T-helper 1 cell treated with Interleukin-12 subunit alpha and Interleukin-12 subunit beta and Interleukin-4 antibody, amounts not matched to agents 30 μg/mL and 1 μg/mL, for 36 hours (primary cell): ENCODE measurements around the gene KRTAP6-3.

Experiments
- H3K27ac Mint-ChIP-seq: one replicate; pipeline ENCODE4 v1.8.0; 2021; ENCODE audit warnings: mild to moderate bottlenecking, mixed read lengths
- H3K27me3 Mint-ChIP-seq: one replicate; pipeline ENCODE4 v1.8.0; 2021; ENCODE audit warnings: low read depth, mixed read lengths
- H3K36me3 Mint-ChIP-seq: one replicate; pipeline ENCODE4 v1.8.0; 2021; ENCODE audit warnings: low read depth, mixed read lengths
- H3K4me1 Mint-ChIP-seq: one replicate; pipeline ENCODE4 v1.8.0; 2021; ENCODE audit warnings: low read depth, mixed read lengths
- H3K4me3 Mint-ChIP-seq: one replicate; pipeline ENCODE4 v1.8.0; 2021; ENCODE audit warnings: mild to moderate bottlenecking, moderate library complexity, mixed read lengths
- H3K9me3 Mint-ChIP-seq: one replicate; pipeline ENCODE4 v1.8.0; 2021; ENCODE audit warnings: mixed read lengths

KRTAP6-3 gene

DNA sequence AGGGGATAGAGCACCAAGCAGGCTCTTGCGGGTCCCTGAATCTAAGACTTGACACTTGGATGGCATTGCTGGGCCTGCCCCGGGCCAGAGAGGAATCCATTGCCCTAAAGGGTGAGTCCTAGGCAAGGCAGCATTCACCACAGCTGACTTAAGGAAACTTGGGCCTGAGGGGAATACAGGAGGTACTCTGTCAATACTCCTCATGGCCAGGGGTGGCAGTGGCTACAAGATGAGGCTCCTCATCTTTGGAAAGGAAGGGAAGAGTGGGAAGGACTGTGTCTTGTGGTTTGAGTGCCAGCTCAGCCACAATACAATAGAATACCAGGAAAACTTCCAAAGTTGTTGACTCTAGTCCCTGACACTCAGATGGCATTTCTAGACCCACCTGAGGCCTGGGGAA is 13.7 kb downstream of the KRTAP6-3 start:
- H3K27me3 Mint-ChIP-seq = no peaks in the 10 kb centered on the region
- H3K36me3 Mint-ChIP-seq = no peaks in the 10 kb centered on the region

DNA sequence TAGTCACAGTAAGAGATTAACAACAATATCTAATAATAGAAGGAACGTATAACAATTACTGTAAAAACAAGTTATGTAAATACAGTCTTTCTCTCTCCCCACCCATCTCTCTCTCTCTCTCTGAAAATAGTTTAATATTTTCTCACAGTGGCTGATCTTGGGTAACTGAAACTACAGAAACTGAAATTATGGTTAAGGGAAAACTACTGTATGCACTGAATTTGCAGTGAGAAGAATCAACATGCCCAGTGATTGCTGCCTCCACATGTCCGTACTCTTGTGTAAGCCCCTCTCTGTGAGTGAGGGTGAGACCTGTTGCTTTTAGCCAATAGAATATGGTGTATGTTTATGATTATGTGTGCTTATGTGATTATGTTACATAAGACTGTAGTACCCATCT is 19.9 kb downstream of the KRTAP6-3 start:
- Mint-ChIP-seq H3K4me1 (no peaks in the 10 kb centered on the region), H3K27ac (no peak overlapping the region), H3K9me3 (no peaks in the 10 kb centered on the region)

More for the DNA sequence above, 13.7 kb downstream of the KRTAP6-3 start:
- no peaks in the 10 kb centered on the region for H3K4me1 Mint-ChIP-seq
- peaks cover 5% of the 10 kb centered on the region for H3K9me3 Mint-ChIP-seq
- H3K27ac Mint-ChIP-seq = no peak overlapping the region
- no peak overlapping the region for H3K4me3 Mint-ChIP-seq

DNA sequence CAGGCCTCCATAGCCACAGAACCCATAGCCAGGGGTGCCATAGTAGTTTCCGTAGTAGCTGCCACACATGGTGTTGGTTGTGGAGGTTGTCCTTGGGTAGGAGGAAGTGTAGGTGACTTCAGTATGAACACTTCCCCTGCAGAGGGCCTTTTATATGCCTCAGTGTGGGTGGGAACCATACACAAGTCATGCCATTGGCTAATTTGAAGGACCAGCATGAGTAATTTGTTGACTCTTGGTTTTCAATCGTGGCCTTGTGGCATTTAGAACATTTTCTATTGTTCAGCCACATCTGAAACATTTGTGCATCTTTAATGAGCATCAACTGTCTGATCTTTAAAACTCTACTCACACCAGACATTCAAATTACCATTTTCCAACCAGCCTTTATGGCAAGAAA is 21.6 kb downstream of the KRTAP6-3 start, which contains the start of gene KRTAP6-1:
Gene KRTAP6-1 (minus strand): TSS at position 95 of the 400 bp plus-strand sequence. CDS start 26 bp downstream, at position 69.
- Mint-ChIP-seq H3K4me1 (no peaks in the 10 kb centered on the region), H3K9me3 (no peaks in the 10 kb centered on the region), H3K27ac (no peak within 1 kb of the TSS), H3K27me3 (no peaks in the 10 kb centered on the region), H3K36me3 (no peaks in the 10 kb centered on the region), H3K4me3 (no peak within 1 kb of the TSS)

More for the DNA sequence above, 19.9 kb downstream of the KRTAP6-3 start:
- H3K4me3 Mint-ChIP-seq = no peak overlapping the region
- H3K27me3 Mint-ChIP-seq = no peaks in the 10 kb centered on the region
- no peaks in the 10 kb centered on the region for H3K36me3 Mint-ChIP-seq

DNA sequence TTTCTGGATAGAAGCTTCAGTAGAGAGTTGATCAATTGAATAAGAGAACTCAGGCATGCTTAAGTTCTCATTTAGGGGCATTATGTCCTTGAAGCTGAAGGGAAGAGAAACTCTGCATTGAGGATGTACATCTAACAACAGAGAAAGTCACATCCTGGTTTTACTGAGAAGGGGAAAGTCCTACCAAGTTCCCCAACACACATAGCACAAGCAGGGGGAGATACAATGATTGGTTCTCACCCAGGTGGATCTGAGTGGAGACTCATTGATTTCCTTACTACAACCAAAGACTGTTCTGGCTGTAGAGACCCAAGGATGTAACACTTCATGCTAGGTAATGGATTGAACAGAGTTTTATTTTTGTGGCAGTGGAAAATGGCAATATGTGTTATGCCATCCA is 23.0 kb downstream of the KRTAP6-3 start:
- Mint-ChIP-seq H3K36me3 (no peaks in the 10 kb centered on the region), H3K27me3 (no peaks in the 10 kb centered on the region), H3K4me1 (no peaks in the 10 kb centered on the region), H3K9me3 (no peaks in the 10 kb centered on the region), H3K4me3 (no peak overlapping the region), H3K27ac (no peak overlapping the region)

DNA sequence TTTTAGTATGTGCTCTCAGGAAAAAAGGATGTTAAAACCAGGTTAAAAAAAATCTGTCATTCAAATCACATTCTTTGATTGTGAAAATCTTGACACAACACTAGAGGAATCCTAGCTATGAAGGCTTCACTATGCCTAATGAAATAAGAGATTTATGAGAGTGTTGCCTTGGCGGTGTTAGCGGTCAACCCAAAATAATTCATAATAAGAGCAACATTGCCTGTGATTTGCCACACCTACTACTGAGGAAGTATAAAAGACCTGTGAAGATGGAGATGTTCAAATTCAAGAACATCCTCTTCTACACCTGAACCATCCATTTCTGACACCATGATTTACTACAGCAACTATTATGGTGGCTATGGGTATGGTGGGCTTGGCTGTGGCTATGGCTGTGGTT is 23.9 kb downstream of the KRTAP6-3 start, which contains the start of gene KRTAP20-1:
Gene KRTAP20-1 (plus strand): TSS at position 301 of the 400 bp plus-strand sequence. CDS start 30 bp downstream, at position 331.
- H3K27ac Mint-ChIP-seq = no peak within 1 kb of the TSS
- no peaks in the 10 kb centered on the region for H3K36me3 Mint-ChIP-seq
- H3K9me3 Mint-ChIP-seq = no peaks in the 10 kb centered on the region
- H3K4me1 Mint-ChIP-seq = no peaks in the 10 kb centered on the region
- H3K27me3 Mint-ChIP-seq = no peaks in the 10 kb centered on the region
- H3K4me3 Mint-ChIP-seq = no peak within 1 kb of the TSS

DNA sequence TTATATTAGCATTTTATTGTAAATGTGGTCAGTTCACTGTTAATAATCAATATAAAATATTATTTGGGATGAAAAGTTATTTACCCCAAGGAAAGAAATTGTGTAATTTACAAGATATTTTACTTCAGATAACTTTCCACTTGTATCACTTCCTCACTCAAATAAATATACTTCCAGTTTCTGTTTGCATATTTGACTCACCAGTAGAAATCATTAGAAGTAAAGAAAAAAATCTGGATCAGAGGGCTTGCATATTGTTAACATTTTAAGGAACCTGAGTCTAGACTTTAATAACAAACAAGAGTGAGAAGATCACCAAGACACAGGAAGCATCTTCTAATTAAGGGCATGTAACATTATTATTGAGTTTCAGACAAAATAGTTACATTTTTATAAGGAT is 27.8 kb downstream of the KRTAP6-3 start:
- H3K9me3 Mint-ChIP-seq = peaks cover 6% of the 10 kb centered on the region

DNA sequence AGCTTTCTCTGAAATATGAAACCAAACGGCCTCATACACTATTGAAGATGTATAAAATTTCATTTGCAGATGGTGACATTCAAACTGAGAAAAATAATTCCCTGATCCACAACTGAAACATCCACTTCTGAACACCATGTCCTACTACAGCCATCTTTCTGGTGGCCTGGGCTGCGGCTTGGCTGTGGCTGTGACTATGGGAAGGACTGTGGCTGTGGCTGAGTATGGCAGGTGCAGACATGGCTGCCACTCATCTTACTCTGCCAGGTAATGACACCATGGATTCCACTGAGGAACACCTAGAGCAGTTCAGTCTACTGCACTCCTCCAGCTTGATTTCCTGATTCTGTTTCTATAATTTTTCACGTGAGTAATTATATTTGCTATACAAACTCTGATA is 28.3 kb downstream of the KRTAP6-3 start, which contains the start of gene KRTAP20-4:
Gene KRTAP20-4 (plus strand): TSS at position 106 of the 400 bp plus-strand sequence.
- no peak within 1 kb of the TSS for H3K4me3 Mint-ChIP-seq
- H3K27ac Mint-ChIP-seq = no peak within 1 kb of the TSS

More for the DNA sequence above, 27.8 kb downstream of the KRTAP6-3 start:
- Mint-ChIP-seq H3K36me3 (no peaks in the 10 kb centered on the region), H3K27ac (no peak overlapping the region), H3K4me3 (no peak overlapping the region), H3K27me3 (no peaks in the 10 kb centered on the region), H3K4me1 (no peaks in the 10 kb centered on the region)

DNA sequence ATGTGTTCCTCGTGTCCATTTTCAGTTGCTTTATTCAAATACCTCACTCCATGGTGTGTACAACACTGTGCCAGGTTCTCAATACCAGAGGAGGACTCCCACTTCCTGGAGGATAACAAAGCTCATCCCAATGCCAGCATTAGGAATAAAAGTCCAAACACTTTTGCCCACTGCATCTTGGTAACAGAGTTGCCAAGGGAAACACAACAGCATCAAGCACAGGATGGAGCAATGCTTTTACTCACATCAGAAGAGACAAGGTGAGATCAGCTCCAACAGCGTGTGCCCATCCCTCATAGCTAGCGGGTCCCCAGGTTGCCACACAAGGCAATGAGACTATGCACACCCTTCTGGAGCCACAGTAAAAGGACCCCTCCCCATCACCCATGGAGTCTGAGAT is 31.1 kb downstream of the KRTAP6-3 start:
- no peak overlapping the region for H3K4me3 Mint-ChIP-seq
- H3K27me3 Mint-ChIP-seq = no peaks in the 10 kb centered on the region
- no peak overlapping the region for H3K27ac Mint-ChIP-seq
- H3K4me1 Mint-ChIP-seq = no peaks in the 10 kb centered on the region
- peaks cover 6% of the 10 kb centered on the region for H3K9me3 Mint-ChIP-seq
- H3K36me3 Mint-ChIP-seq = no peaks in the 10 kb centered on the region

More for the DNA sequence above, 28.3 kb downstream of the KRTAP6-3 start, which contains the start of gene KRTAP20-4:
- no peaks in the 10 kb centered on the region for H3K27me3 Mint-ChIP-seq
- H3K9me3 Mint-ChIP-seq = peaks cover 6% of the 10 kb centered on the region
- H3K4me1 Mint-ChIP-seq = no peaks in the 10 kb centered on the region
- H3K36me3 Mint-ChIP-seq = no peaks in the 10 kb centered on the region

DNA sequence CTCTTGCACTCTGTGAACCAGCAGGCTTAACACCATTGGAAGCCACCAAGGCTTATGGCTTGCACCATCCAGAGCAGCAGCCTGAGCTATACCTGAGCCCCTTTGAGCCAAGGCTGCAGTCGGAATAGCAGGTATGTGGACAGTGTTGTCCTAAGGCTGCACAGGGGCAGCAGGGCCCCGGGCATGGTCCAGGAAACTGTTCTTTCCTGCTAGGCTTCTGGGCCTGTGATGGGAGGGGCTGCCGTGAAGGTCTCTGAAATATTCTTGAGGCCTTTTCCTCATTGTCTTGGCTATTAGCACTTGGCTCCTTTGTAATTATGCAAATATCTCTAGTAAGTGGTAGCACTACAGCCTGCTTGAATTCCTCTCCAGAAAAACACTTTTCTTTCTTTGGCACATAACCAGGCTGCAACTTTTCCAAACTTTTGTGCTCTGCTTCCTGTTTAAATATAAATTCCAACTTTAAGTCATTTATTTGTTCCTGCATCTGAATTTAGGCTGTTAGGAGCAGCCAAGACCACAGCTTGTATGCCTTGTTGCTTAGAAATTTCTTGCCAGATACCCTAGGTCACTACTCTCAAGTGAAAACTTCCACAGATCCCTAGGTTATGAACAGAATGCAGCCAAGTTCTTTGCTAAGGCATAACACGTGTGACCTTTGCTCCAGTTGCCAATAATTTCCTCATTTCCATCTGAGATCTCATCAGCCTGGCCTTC is 33.4 kb downstream of the KRTAP6-3 start:
- no peak overlapping the region for H3K27ac Mint-ChIP-seq
- H3K36me3 Mint-ChIP-seq = no peaks in the 10 kb centered on the region
- peaks cover 6% of the 10 kb centered on the region for H3K9me3 Mint-ChIP-seq
- H3K4me1 Mint-ChIP-seq = no peaks in the 10 kb centered on the region
- H3K27me3 Mint-ChIP-seq = no peaks in the 10 kb centered on the region
- H3K4me3 Mint-ChIP-seq = no peak overlapping the region

DNA sequence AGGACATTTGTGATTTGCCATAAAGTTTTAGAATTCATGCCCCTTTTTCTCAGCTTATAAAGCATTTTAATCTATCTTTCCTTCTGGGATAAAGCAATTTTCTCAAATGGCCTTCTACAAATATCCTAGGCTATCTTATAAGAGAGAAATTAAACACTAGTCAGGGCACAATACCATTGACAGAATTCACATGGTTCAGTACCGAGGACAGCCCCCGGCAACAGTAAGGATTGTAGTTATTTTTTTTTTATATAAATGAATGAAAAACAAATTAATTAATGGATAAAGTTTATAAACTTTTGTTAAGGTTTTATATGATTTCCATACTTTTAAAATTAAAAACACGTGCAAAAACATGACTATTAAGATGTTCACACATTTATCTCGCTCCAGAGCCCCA is 35.9 kb downstream of the KRTAP6-3 start:
- H3K27ac Mint-ChIP-seq = no peak overlapping the region
- H3K4me3 Mint-ChIP-seq = no peak overlapping the region
- H3K27me3 Mint-ChIP-seq = no peaks in the 10 kb centered on the region
- no peaks in the 10 kb centered on the region for H3K36me3 Mint-ChIP-seq
- peaks cover 6% of the 10 kb centered on the region for H3K9me3 Mint-ChIP-seq
- H3K4me1 Mint-ChIP-seq = no peaks in the 10 kb centered on the region

DNA sequence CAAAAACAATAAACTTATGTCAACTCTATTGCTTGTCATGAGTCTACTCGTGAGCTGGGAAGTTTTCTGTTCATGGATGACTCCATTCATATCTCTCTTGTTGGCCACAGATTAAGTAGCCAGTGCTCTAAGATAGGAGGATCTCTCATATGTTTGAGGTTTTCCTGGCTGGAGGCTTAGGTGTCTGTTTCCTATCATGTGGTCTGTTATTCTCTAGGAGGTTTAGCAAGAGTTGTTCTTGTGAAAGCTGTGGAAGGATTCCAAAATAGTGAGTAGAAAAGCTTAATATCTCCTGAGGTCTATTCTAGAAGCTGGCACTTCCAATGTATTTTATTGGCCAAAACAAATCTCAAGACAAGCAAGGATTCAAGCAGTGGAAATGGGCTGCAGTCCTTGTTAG is 37.0 kb downstream of the KRTAP6-3 start:
- H3K27ac Mint-ChIP-seq = no peak overlapping the region

DNA sequence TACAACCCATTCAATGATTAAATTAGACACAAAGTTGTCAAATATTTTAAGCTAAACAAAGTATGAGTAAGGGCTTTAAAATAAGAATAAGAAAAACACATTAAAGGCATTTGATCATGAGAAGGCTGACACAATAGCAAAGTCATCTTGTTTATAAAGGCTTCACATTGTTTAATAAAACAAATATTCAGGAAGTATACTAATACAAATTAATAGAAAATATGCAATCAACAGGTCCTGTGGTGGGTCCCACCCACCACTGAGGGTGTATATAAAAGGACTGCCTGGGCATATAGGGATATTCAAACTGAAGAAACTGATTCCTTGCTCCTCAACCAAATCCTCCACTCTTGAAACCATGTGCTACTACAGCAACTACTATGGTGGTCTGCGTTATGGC is 42.7 kb downstream of the KRTAP6-3 start, which contains the start of gene KRTAP20-2:
Gene KRTAP20-2 (plus strand): TSS at position 301 of the 400 bp plus-strand sequence. CDS start 58 bp downstream, at position 359.
- H3K4me3 Mint-ChIP-seq = no peak within 1 kb of the TSS
- no peaks in the 10 kb centered on the region for H3K9me3 Mint-ChIP-seq

More for the DNA sequence above, 37.0 kb downstream of the KRTAP6-3 start:
- H3K4me1 Mint-ChIP-seq = no peaks in the 10 kb centered on the region
- no peak overlapping the region for H3K4me3 Mint-ChIP-seq
- H3K27me3 Mint-ChIP-seq = no peaks in the 10 kb centered on the region
- no peaks in the 10 kb centered on the region for H3K36me3 Mint-ChIP-seq
- H3K9me3 Mint-ChIP-seq = peaks cover 6% of the 10 kb centered on the region

DNA sequence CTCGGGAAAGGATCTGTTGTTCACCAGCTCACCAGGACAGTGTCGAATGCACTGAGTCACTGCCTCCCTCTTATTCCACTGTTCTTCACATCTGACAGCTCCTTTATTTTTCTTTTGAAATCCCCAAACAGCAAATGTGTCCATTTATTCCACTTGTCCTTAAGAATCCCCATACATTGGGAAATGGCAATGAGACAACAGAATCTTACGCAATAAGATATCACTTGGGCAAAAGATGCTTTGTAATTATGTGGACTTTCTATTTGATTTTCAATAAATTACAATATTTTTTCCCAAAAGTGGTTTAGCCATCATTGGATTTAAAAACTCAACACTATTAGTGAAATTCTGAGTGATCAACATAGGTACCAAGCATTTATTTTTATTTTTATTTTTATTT is 46.4 kb downstream of the KRTAP6-3 start:
- Mint-ChIP-seq H3K27ac (no peak overlapping the region), H3K4me3 (no peak overlapping the region), H3K4me1 (no peaks in the 10 kb centered on the region)

More for the DNA sequence above, 42.7 kb downstream of the KRTAP6-3 start, which contains the start of gene KRTAP20-2:
- Mint-ChIP-seq H3K36me3 (no peaks in the 10 kb centered on the region), H3K27ac (no peak within 1 kb of the TSS), H3K27me3 (no peaks in the 10 kb centered on the region), H3K4me1 (no peaks in the 10 kb centered on the region)

DNA sequence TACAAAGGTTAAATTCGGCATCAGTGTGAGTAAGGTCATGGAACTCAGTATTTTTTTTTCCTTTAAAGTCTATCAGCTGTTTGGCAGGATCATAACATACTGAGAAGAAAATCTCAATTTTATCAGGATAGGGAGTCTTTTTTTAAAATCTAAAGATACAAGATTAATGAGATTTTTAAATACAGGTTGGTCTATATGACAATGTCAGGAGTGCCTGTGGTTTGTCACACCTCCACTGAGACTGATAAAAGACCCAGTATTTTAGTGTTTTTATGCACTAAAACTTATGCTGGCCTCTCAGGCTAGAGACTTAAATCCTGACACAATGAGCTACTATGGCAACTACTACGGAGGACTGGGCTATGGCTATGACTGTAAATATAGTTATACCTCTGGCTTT is 50.3 kb downstream of the KRTAP6-3 start, which contains the start of gene KRTAP20-3:
Gene KRTAP20-3 (plus strand): TSS at position 301 of the 400 bp plus-strand sequence.
- Mint-ChIP-seq H3K27ac (no peak within 1 kb of the TSS), H3K4me3 (no peak within 1 kb of the TSS), H3K9me3 (peaks cover 6% of the 10 kb centered on the region), H3K36me3 (no peaks in the 10 kb centered on the region), H3K4me1 (no peaks in the 10 kb centered on the region), H3K27me3 (no peaks in the 10 kb centered on the region)

More for the DNA sequence above, 46.4 kb downstream of the KRTAP6-3 start:
- peaks cover 3% of the 10 kb centered on the region for H3K9me3 Mint-ChIP-seq
- no peaks in the 10 kb centered on the region for H3K27me3 Mint-ChIP-seq
- H3K36me3 Mint-ChIP-seq = no peaks in the 10 kb centered on the region
